Stomach (tissue), 9 donors: ENCODE results near the gene EXOC3L2. TPM values are rescaled to one million over a fixed set of nuclear protein-coding genes. Genes with fewer than 3 reads are reported as not detected.

Experiments used
- DNase-seq, 2 donors: peaks; one replicate each; pipeline versions ENCODE4 v3.0.0 to v3.0.0-alpha.2; 2013 to 2019
- H3K27ac ChIP-seq, 5 donors: fragments of 200-600 bp in 4 of 5; sonication (generic) in 4 of 5; one replicate each; pipeline ENCODE4 v1.5.1; 2013 to 2019; ENCODE audit warnings: mild to moderate bottlenecking in 1 of 5, moderate library complexity in 1 of 5
- H3K27me3 ChIP-seq, 3 donors: fragments of 200-600 bp; sonication (generic); one replicate each; pipeline ENCODE4 v1.5.1; 2017 to 2019; ENCODE audit warnings: mixed run types in 1 of 3
- H3K36me3 ChIP-seq, 4 donors: fragments of 200-600 bp; sonication (generic); 1 replicate in 3 of 4; 2 replicates in 1 of 4; pipeline ENCODE4 v1.5.1; 2016 to 2019
- H3K4me1 ChIP-seq, 4 donors: fragments of 200-600 bp; sonication (generic); one replicate each; pipeline ENCODE4 v1.5.1; 2016 to 2019
- H3K4me3 ChIP-seq, 4 donors: fragments of 200-600 bp; sonication (generic) in 3 of 4; one replicate each; pipeline ENCODE4 v1.5.1; 2016 to 2019; ENCODE audit warnings: mild to moderate bottlenecking in 1 of 4
- H3K9me3 ChIP-seq, 4 donors: fragments of 200-600 bp; sonication (generic); one replicate each; pipeline ENCODE4 v1.5.1; 2016 to 2019
- CTCF ChIP-seq, 7 experiments: fragments of 450-650 bp in 4 of 7; fragments of 200-600 bp in 3 of 7; sonication (generic) in 3 of 7; IDR thresholded peaks; one replicate each; pipeline ENCODE4 v1.5.1; 2016 to 2019; ENCODE audit warnings: antibody characterized with exemption in 7 of 7, control low read depth in 2 of 7, mild to moderate bottlenecking in 1 of 7
- EP300 ChIP-seq: sonication (generic); formaldehyde crosslinking; IDR thresholded peaks from one replicate; pipeline ENCODE4 v1.6.1; 2017; ENCODE audit warnings: antibody characterized with exemption
- POLR2A ChIP-seq, 4 donors: fragments of 450-650 bp; IDR thresholded peaks; one replicate each; pipeline ENCODE4 v1.6.1; 2016; ENCODE audit warnings: antibody characterized with exemption in 4 of 4, control low read depth in 2 of 4, mild to moderate bottlenecking in 1 of 4, moderate library complexity in 1 of 4
- POLR2AphosphoS5 ChIP-seq, 3 donors: sonication (generic); formaldehyde crosslinking; IDR thresholded peaks; one replicate each; pipeline ENCODE4 v1.6.1; 2016; ENCODE audit warnings: antibody characterized with exemption in 3 of 3
- WGBS, 5 donors: extraction: QIAGEN DNeasy Blood & Tissue Kit in 3 of 5; methylation state at CpG; one replicate each; pipeline versions ENCODE4 v1.1.5 to v1.1.7; 2013 to 2018; 5-methylcytosine and 5-hydroxymethylcytosine counted together
- intact Hi-C: fragments of 100-400 bp; cut with DNase I; formaldehyde crosslinking; loops from one replicate; pipeline ENCODE4 v1.15.1; 2023; ENCODE audit warnings: low total_unique reads
- polyA plus RNA-seq, 3 donors: library from polyadenylated mRNA; stranded (reverse); fragments of 200-250 nt; gene quantifications; one replicate each; pipeline ENCODE4 v1.2.3, GENCODE V29; 2013
- total RNA-seq, 5 donors: library from RNA; depleted of rRNA; stranded (reverse); fragments of >200 nt; gene quantifications; one replicate each; pipeline versions ENCODE4 v1.1.0 to v1.2.3, GENCODE V29; 2014 to 2016
- donor health status: healthy with polysubstance abuse.
- donor health status: Bipolar disorder and iron deficiency.
- donor health status: healthy.

Gene EXOC3L2
- total and polyA plus RNA-seq, 8 donors: 0.72 to 20.6 (median 1.3) TPM; not detected in 1

GRCh38 chr19:45263013-45263412 is 17.8 kb upstream of the EXOC3L2 start:
- WGBS, 5 donors: 85 to 94% (median 91%) methylated on average over 9 to 11 of the region's 11 CpGs
- DNase-seq: no peak
- H3K27me3 ChIP-seq: no peaks in the 10 kb centered on the region
- intact Hi-C loops: no loop called here
- no peak overlapping the region for H3K4me3 ChIP-seq
- TF ChIP-seq POLR2AphosphoS5 (IDR thresholded peaks at IDR 0.05) (no peak), CTCF (IDR thresholded peaks at IDR 0.05) (no peak), POLR2A (IDR thresholded peaks at IDR 0.05) (no peak), EP300 (no peak)
- no peaks in the 10 kb centered on the region for H3K9me3 ChIP-seq
- peaks cover 0 to 65% (median 50%) of the 10 kb centered on the region in 4 donors for H3K36me3 ChIP-seq
- H3K4me1 ChIP-seq: no peaks in the 10 kb centered on the region
- H3K27ac ChIP-seq: no peak overlapping the region

GRCh38 chr19:45262570-45262969 is 17.4 kb upstream of the EXOC3L2 start:
- Histone ChIP-seq H3K36me3 (peaks cover 0 to 61% (median 45%) of the 10 kb centered on the region in 4 donors), H3K9me3 (no peaks in the 10 kb centered on the region)
- intact Hi-C loops: no loop called here

GRCh38 chr19:45258862-45259261 is 13.7 kb upstream of the EXOC3L2 start:
- no peak overlapping the region for H3K27ac ChIP-seq
- no peak for DNase-seq
- H3K27me3 ChIP-seq: no peaks in the 10 kb centered on the region
- intact Hi-C loops: no loop called here
- TF ChIP-seq POLR2A (IDR thresholded peaks at IDR 0.05): no peak
- no peak for TF ChIP-seq CTCF (IDR thresholded peaks at IDR 0.05)
- no peak for TF ChIP-seq EP300
- no peak for TF ChIP-seq POLR2AphosphoS5 (IDR thresholded peaks at IDR 0.05)
- H3K4me3 ChIP-seq: no peak overlapping the region
- 91 to 98% (median 96%) methylated on average over 9 to 19 of the region's 19 CpGs for WGBS, 5 donors
- H3K36me3 ChIP-seq: peaks cover 0 to 35% (median 26%) of the 10 kb centered on the region in 4 donors
- H3K9me3 ChIP-seq: no peaks in the 10 kb centered on the region
- peaks cover 4 to 12% (median 8%) of the 10 kb centered on the region in 4 donors for H3K4me1 ChIP-seq

More at GRCh38 chr19:45262570-45262969, 17.4 kb upstream of the EXOC3L2 start:
- Histone ChIP-seq H3K27ac (no peak overlapping the region), H3K4me1 (no peaks in the 10 kb centered on the region), H3K4me3 (no peak overlapping the region), H3K27me3 (no peaks in the 10 kb centered on the region)
- WGBS, 5 donors: 84 to 95% (median 93%) methylated on average over 6 of the region's 6 CpGs
- TF ChIP-seq POLR2AphosphoS5 (IDR thresholded peaks at IDR 0.05) (no peak), POLR2A (IDR thresholded peaks at IDR 0.05) (no peak), CTCF (IDR thresholded peaks at IDR 0.05) (no peak), EP300 (no peak)
- DNase-seq: no peak

GRCh38 chr19:45256836-45257235 is 11.6 kb upstream of the EXOC3L2 start:
- H3K9me3 ChIP-seq: no peaks in the 10 kb centered on the region
- intact Hi-C loops: no loop called here
- H3K4me3 ChIP-seq: no peak overlapping the region
- peaks cover 0 to 26% (median 19%) of the 10 kb centered on the region in 4 donors for H3K36me3 ChIP-seq
- no peaks in the 10 kb centered on the region for H3K27me3 ChIP-seq
- H3K4me1 ChIP-seq: peaks cover 22 to 32% (median 28%) of the 10 kb centered on the region in 4 donors
- no peak for DNase-seq
- 96 to 100% (median 98%) methylated on average over 4 of the region's 4 CpGs for WGBS, 5 donors
- TF ChIP-seq EP300 (no peak), POLR2A (IDR thresholded peaks at IDR 0.05) (no peak), POLR2AphosphoS5 (IDR thresholded peaks at IDR 0.05) (no peak), CTCF (IDR thresholded peaks at IDR 0.05) (no peak)
- H3K27ac ChIP-seq: no peak overlapping the region
